IPS-11a (cell line): ENCODE results near the gene ABCC4.

Source experiments
- H3K4me3 ChIP-seq: one replicate; pipeline ENCODE4 v1.5.1; 2013; ENCODE audit warnings: low read depth, low read length, control low read depth

ABCC4 gene

GRCh38 chr13:95235199-95235756 lies 66.0 kb downstream of the ABCC4 start:
- no peak overlapping the region for H3K4me3 ChIP-seq

GRCh38 chr13:95234242-95234641 lies 67.0 kb downstream of the ABCC4 start:
- H3K4me3 ChIP-seq = no peak overlapping the region

- no peak overlapping the region for H3K4me3 ChIP-seq
Observed at GRCh38 chr13:95233026-95233635, 68.1 kb downstream of the ABCC4 start.

GRCh38 chr13:95231393-95231792 lies 69.9 kb downstream of the ABCC4 start:
- no peak overlapping the region for H3K4me3 ChIP-seq

- H3K4me3 ChIP-seq = no peak overlapping the region
Observed at GRCh38 chr13:95229855-95230254, 71.4 kb downstream of the ABCC4 start.

- no peak overlapping the region for H3K4me3 ChIP-seq
Observed at GRCh38 chr13:95228130-95228529, 73.1 kb downstream of the ABCC4 start.

- no peak overlapping the region for H3K4me3 ChIP-seq
Observed at GRCh38 chr13:95226932-95227695, 74.1 kb downstream of the ABCC4 start.

- no peak overlapping the region for H3K4me3 ChIP-seq
Observed at GRCh38 chr13:95226476-95226875, 74.8 kb downstream of the ABCC4 start.

GRCh38 chr13:95226050-95226449 lies 75.2 kb downstream of the ABCC4 start:
- H3K4me3 ChIP-seq = no peak overlapping the region

GRCh38 chr13:95224064-95224463 lies 77.2 kb downstream of the ABCC4 start:
- H3K4me3 ChIP-seq = no peak overlapping the region

GRCh38 chr13:95222733-95223018 lies 78.6 kb downstream of the ABCC4 start:
- H3K4me3 ChIP-seq = no peak overlapping the region

- no peak overlapping the region for H3K4me3 ChIP-seq
Observed at GRCh38 chr13:95221971-95222732, 79.1 kb downstream of the ABCC4 start.

GRCh38 chr13:95220611-95221010 lies 80.6 kb downstream of the ABCC4 start:
- H3K4me3 ChIP-seq = no peak overlapping the region

- H3K4me3 ChIP-seq = no peak overlapping the region
Observed at GRCh38 chr13:95217920-95218830, 83.1 kb downstream of the ABCC4 start.

GRCh38 chr13:95216182-95216581 lies 85.1 kb downstream of the ABCC4 start:
- no peak overlapping the region for H3K4me3 ChIP-seq

GRCh38 chr13:95212983-95213850 lies 88.0 kb downstream of the ABCC4 start:
- H3K4me3 ChIP-seq = no peak overlapping the region

- H3K4me3 ChIP-seq = no peak overlapping the region
Observed at GRCh38 chr13:95209109-95209508, 92.1 kb downstream of the ABCC4 start.

GRCh38 chr13:95207769-95208366 lies 93.4 kb downstream of the ABCC4 start:
- no peak overlapping the region for H3K4me3 ChIP-seq

- H3K4me3 ChIP-seq = no peak overlapping the region
Observed at GRCh38 chr13:95206116-95206515, 95.1 kb downstream of the ABCC4 start.
